ENCODE data around the gene PTPN9. TPM values are rescaled to one million over a fixed set of nuclear protein-coding genes. Genes with fewer than 3 reads are reported as not detected.

Gene PTPN9
- total and polyA plus RNA-seq, 2 of the 13 experiments (the other 11 are each of a cell fraction or from before 2014, with no cell fraction given), result 16.6 to 19.9 TPM

- TF ChIP-seq ZNF407 (CRISPR knock-in tag; IDR thresholded peaks at IDR 0.05; ENCODE audit: not compliant biosample characterization) (peak; percentile 45), TBL1XR1 (IDR thresholded peaks at IDR 0.05; ENCODE audit: borderline replicate concordance, low read length, partially characterized antibody) (no peak), ZNF710 (CRISPR knock-in tag; IDR thresholded peaks at IDR 0.05; ENCODE audit: borderline replicate concordance) (no peak), ZKSCAN8 (CRISPR knock-in tag; IDR thresholded peaks at IDR 0.05; ENCODE audit: borderline replicate concordance) (no peak), SOX6 (IDR thresholded peaks at IDR 0.05) (no peak), SOX6 (CRISPR knock-in tag; IDR thresholded peaks at IDR 0.05) (no peak), NRL (CRISPR knock-in tag; IDR thresholded peaks at IDR 0.05; ENCODE audit: borderline replicate concordance) (peak; percentile 92), ZNF33A (CRISPR knock-in tag; IDR thresholded peaks at IDR 0.05; ENCODE audit: borderline replicate concordance) (no peak), HNF1B (CRISPR knock-in tag; IDR thresholded peaks at IDR 0.05) (peak; percentile 41; the same call in 1 of the 2 replicates), MIER2 (CRISPR knock-in tag; IDR thresholded peaks at IDR 0.05) (0 out of 2 replicates have a peak, but pooled peaks have one; percentile 55), ZBTB43 (CRISPR knock-in tag; conservative IDR thresholded peaks at IDR 0.05) (0 out of 2 replicates have a peak, but pooled peaks have one; percentile 24), ZFY (CRISPR knock-in tag; IDR thresholded peaks at IDR 0.05) (peak; percentile 77), HOXA7 (CRISPR knock-in tag; IDR thresholded peaks at IDR 0.05) (no peak), ETV6 (CRISPR knock-in tag; conservative IDR thresholded peaks at IDR 0.05) (peak; percentile 73; the same call in 1 of the 2 replicates)
Observed at GRCh38 chr15:75453703-75454470, 125.2 kb downstream of the PTPN9 start (continued).

Measured in HepG2 (cell line).